ENCODE measurements around the gene FAM193B.

Gene FAM193B

DNA sequence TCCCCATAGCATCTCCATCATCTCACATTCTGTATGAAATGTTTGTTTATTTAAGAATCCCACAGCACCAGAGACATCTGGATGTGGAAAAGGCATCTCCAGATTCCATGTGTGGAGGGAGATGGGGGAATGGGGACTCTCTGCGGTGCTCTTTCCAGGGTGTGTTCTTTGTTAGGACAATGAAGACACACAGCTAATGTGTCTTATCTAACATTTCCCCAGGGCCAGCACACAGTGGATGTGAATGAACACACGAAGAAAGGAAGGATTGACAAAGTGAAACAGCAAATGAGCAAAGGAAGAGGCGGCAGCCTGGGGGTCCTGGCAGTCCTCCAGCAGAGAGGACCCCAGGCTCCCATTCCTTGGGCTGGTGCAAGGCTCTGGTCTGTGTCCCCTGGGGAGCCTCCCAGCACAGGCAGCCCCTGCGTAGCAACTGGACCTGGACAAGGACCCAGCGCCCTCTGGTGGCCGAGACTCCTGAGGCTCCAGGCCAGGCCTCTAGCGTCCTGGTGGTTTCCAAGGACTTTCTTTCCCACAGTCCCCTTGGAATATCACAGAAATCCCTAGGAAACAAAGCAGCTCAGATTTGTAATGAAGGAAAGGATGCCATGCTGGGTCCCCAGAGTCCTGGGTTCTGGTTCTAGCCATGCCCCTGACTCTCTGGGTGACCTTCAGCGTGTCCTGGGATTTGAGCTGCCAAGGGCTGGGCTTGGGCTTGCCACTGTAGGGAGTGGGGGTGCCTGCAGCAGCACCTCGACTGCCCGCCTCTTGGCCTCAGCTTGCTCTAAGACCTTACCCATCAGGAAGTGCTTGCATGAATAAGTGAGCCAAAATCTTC lies 53.5 kb downstream of the FAM193B start:
- no peak overlapping the region for H2AFZ ChIP-seq (ENCODE audit: low read depth, low read length, severe bottlenecking)

DNA sequence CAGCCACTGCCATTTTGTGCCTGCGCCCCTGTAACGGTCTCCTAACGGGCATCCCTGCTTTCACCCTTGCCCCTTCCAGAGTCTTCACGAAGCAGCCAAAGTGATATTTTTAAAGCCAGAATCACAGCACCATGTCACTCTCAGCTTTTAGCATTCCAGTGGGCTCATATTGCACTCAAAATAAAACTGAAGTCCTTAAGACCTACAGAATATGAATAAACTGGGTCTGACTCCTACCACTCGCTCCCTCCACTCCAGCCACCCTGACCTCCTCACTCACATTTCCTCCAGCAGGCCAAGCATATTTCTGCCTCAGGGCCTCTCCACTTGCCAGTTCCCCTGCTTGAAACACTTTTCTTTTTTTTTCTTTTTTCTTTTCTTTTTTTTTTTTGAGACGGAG lies 54.5 kb downstream of the FAM193B start:
- H3K27me3 ChIP-seq (ENCODE audit: low read length): no peaks in the 10 kb centered on the region
- H3K9me2 ChIP-seq (replicated peaks; ENCODE audit: insufficient read depth, low read length): no peaks in the 10 kb centered on the region
- no peaks in the 10 kb centered on the region for H3K9me3 ChIP-seq (ENCODE audit: insufficient read depth, low read length)
- H3K4me2 ChIP-seq (ENCODE audit: low read depth, low read length, poor library complexity, severe bottlenecking): no peak overlapping the region
- TF ChIP-seq, protein P1, sequence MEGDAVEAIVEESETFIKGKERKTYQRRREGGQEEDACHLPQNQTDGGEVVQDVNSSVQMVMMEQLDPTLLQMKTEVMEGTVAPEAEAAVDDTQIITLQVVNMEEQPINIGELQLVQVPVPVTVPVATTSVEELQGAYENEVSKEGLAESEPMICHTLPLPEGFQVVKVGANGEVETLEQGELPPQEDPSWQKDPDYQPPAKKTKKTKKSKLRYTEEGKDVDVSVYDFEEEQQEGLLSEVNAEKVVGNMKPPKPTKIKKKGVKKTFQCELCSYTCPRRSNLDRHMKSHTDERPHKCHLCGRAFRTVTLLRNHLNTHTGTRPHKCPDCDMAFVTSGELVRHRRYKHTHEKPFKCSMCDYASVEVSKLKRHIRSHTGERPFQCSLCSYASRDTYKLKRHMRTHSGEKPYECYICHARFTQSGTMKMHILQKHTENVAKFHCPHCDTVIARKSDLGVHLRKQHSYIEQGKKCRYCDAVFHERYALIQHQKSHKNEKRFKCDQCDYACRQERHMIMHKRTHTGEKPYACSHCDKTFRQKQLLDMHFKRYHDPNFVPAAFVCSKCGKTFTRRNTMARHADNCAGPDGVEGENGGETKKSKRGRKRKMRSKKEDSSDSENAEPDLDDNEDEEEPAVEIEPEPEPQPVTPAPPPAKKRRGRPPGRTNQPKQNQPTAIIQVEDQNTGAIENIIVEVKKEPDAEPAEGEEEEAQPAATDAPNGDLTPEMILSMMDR (IDR thresholded peaks at IDR 0.05; ENCODE audit: insufficient read depth, low read length, poor library complexity, severe bottlenecking): no peak
- no peak for TF ChIP-seq EZH2phosphoT487 (conservative IDR thresholded peaks at IDR 0.05; ENCODE audit: low read length)
- no peaks in the 10 kb centered on the region for H3K36me3 ChIP-seq (ENCODE audit: low read length)
- no peaks in the 10 kb centered on the region for H4K20me1 ChIP-seq (ENCODE audit: low read depth, low read length)
- no peak overlapping the region for H3K9ac ChIP-seq (ENCODE audit: low read length)
- no peak overlapping the region for H3K4me3 ChIP-seq (ENCODE audit: insufficient read depth, low read length, poor library complexity, severe bottlenecking)
- no peaks in the 10 kb centered on the region for H3K79me2 ChIP-seq (ENCODE audit: insufficient read depth, low read length)
- peaks cover 14% of the 10 kb centered on the region for H3F3A ChIP-seq (ENCODE audit: insufficient read depth)
- H3K27ac ChIP-seq (ENCODE audit: low read depth, low read length): no peak overlapping the region
- no peak overlapping the region for H2AFZ ChIP-seq (ENCODE audit: low read depth, low read length, severe bottlenecking)

More for the DNA sequence above, 53.5 kb downstream of the FAM193B start:
- Histone ChIP-seq H3K4me3 (ENCODE audit: insufficient read depth, low read length, poor library complexity, severe bottlenecking) (no peak overlapping the region), H4K20me1 (ENCODE audit: low read depth, low read length) (no peaks in the 10 kb centered on the region), H3K4me2 (ENCODE audit: low read depth, low read length, poor library complexity, severe bottlenecking) (no peak overlapping the region), H3K36me3 (ENCODE audit: low read length) (no peaks in the 10 kb centered on the region), H3K27me3 (ENCODE audit: low read length) (no peaks in the 10 kb centered on the region), H3K9ac (ENCODE audit: low read length) (peak overlapping the region; percentile 29; the same call in 1 of the 2 replicates), H3K9me3 (ENCODE audit: insufficient read depth, low read length) (no peaks in the 10 kb centered on the region), H3K79me2 (ENCODE audit: insufficient read depth, low read length) (no peaks in the 10 kb centered on the region), H3K9me2 (replicated peaks; ENCODE audit: insufficient read depth, low read length) (no peaks in the 10 kb centered on the region), H3F3A (ENCODE audit: insufficient read depth) (peaks cover 14% of the 10 kb centered on the region), H3K27ac (ENCODE audit: low read depth, low read length) (peak overlapping the region; percentile 81; the same call in 1 of the 2 replicates)
- no peak for TF ChIP-seq EZH2phosphoT487 (conservative IDR thresholded peaks at IDR 0.05; ENCODE audit: low read length)
- TF ChIP-seq, protein P1 (IDR thresholded peaks at IDR 0.05; ENCODE audit: insufficient read depth, low read length, poor library complexity, severe bottlenecking): peak; percentile 95

DNA sequence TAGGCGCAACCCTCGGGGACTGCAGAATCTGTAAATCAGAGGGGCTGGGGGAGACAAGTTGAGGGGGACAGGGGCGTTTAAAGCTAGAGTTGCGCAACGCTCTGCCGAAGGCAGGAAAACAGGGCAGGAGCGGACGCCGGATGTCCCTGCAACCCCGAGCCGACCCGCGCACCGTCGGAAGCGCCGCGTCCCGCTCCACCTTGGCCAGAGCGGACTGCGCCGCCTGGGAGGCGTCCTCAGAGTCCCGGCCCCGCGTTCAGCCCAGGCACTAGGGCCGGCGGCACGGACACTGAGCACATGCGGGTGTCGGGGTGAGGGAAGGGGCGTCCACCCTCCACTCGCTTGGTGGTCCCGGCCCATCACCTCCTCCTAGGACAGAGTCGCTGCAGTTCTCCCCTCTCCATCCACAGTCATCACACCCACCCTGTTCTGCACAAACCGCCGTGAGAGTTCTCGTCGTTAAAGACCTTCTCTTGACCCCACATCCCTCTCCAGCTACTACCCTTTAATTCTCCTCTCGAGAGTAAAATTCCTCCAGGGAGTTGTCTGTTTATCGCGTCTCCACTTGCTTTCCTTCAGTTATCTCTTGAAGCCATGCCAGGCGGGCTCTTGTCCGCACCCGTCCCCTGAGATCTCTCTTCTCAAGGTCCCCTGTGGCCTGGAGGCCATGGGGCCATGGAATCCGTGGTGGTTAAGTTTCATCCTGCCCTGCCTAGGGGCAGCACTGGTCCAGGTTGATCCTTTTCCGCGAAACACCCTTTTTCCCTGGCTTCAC lies 56.2 kb downstream of the FAM193B start:
- peak overlapping the region; percentile 71 for H3K4me2 ChIP-seq (ENCODE audit: low read depth, low read length, poor library complexity, severe bottlenecking)
- no peaks in the 10 kb centered on the region for H3K79me2 ChIP-seq (ENCODE audit: insufficient read depth, low read length)
- no peaks in the 10 kb centered on the region for H4K20me1 ChIP-seq (ENCODE audit: low read depth, low read length)
- no peak overlapping the region for H3K27ac ChIP-seq (ENCODE audit: low read depth, low read length)
- H3K9me2 ChIP-seq (replicated peaks; ENCODE audit: insufficient read depth, low read length): no peaks in the 10 kb centered on the region
- H3K9me3 ChIP-seq (ENCODE audit: insufficient read depth, low read length): no peaks in the 10 kb centered on the region
- H3F3A ChIP-seq (ENCODE audit: insufficient read depth): peaks cover 19% of the 10 kb centered on the region
- H3K4me3 ChIP-seq (ENCODE audit: insufficient read depth, low read length, poor library complexity, severe bottlenecking): peak overlapping the region; percentile 70
- peak overlapping the region; percentile 75 for H3K9ac ChIP-seq (ENCODE audit: low read length)
- H2AFZ ChIP-seq (ENCODE audit: low read depth, low read length, severe bottlenecking): peak overlapping the region; percentile 79
- H3K36me3 ChIP-seq (ENCODE audit: low read length): no peaks in the 10 kb centered on the region
- no peak for TF ChIP-seq EZH2phosphoT487 (conservative IDR thresholded peaks at IDR 0.05; ENCODE audit: low read length)
- TF ChIP-seq, protein P1 (IDR thresholded peaks at IDR 0.05; ENCODE audit: insufficient read depth, low read length, poor library complexity, severe bottlenecking): no peak
- H3K27me3 ChIP-seq (ENCODE audit: low read length): no peaks in the 10 kb centered on the region
